Mesothelial cell of epicardium (in vitro differentiated cells): ENCODE measurements around the gene CNKSR3. TPM values are rescaled to one million over a fixed set of nuclear protein-coding genes. Genes with fewer than 3 reads are reported as not detected.

ENCODE experiments used
- DNase-seq, 2 experiments: peaks; one replicate each; pipeline ENCODE4 v3.0.0; 2021; ENCODE audit warnings: low spot score in 2 of 2; ENCODE audit not compliant: unreplicated experiment in 2 of 2
- H3K27ac Mint-ChIP-seq: 2 replicates; pipeline ENCODE4 v1.8.0; 2021; ENCODE audit warnings: mixed read lengths
- H3K27me3 Mint-ChIP-seq: 2 replicates; pipeline ENCODE4 v1.8.0; 2021; ENCODE audit warnings: low read depth, mixed read lengths
- H3K36me3 Mint-ChIP-seq: 2 replicates; pipeline ENCODE4 v1.8.0; 2021; ENCODE audit warnings: mixed read lengths
- H3K4me1 Mint-ChIP-seq: 2 replicates; pipeline ENCODE4 v1.8.0; 2021; ENCODE audit warnings: mixed read lengths
- H3K4me3 Mint-ChIP-seq: 2 replicates; pipeline ENCODE4 v1.8.0; 2021; ENCODE audit warnings: mild to moderate bottlenecking, moderate library complexity, mixed read lengths
- H3K9me3 Mint-ChIP-seq: 2 replicates; pipeline ENCODE4 v1.8.0; 2021; ENCODE audit warnings: mixed read lengths
- total RNA-seq: library from RNA; stranded (reverse); gene quantifications from 3 replicates; pipeline ENCODE4 v1.2.1, GENCODE V29; 2021
- TF ChIP-seq, protein P1 (sequence below): fragments of 200-600 bp; sonication (generic); IDR thresholded peaks from one replicate; pipeline ENCODE4 v1.5.0; 2021; ENCODE audit warnings: antibody characterized with exemption; ENCODE audit not compliant: unreplicated experiment

Gene CNKSR3
- total RNA-seq, 1 donor from 2014 or later, result 13.4 TPM

DNA sequence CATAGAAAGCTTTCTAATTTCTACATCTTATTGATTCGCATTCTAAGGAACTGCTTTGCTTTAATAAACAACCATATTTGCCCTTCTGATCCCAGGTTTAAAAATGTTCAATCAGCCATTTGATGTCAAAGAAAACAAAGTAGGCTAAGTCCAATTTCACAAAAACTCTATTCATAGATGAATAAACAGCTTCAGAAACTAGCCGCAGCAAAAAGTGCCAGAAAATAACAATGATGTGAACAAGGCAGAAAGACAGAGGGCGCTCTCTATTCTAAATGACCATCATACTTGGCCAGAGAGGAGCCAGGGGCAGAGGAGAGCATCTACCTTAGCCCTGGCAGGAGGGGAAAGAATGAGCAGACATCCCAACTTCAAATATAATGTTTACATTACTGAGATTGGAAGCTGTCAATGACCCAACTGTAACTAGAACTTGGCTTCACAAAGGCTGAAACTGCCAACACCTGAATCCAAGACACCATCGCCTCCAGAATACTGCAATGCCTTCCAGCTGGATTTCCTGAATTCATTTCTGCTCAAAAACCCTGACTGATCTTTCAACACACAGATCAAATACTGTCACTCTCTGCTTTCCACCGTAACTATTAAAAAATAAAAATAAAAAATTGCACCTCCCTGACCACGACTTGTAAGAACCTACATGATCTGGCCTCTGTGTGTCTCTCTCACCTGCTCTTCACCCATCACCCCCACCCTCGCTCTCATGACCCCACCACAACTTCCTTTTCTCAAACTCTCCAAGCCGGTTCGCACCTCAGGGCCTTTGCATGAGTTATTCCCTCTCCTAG lies 9.5 kb downstream of the CNKSR3 start:
- peaks cover 22% of the 10 kb centered on the region for H3K4me1 Mint-ChIP-seq
- H3K27me3 Mint-ChIP-seq, result no peaks in the 10 kb centered on the region
- TF ChIP-seq, protein P1, sequence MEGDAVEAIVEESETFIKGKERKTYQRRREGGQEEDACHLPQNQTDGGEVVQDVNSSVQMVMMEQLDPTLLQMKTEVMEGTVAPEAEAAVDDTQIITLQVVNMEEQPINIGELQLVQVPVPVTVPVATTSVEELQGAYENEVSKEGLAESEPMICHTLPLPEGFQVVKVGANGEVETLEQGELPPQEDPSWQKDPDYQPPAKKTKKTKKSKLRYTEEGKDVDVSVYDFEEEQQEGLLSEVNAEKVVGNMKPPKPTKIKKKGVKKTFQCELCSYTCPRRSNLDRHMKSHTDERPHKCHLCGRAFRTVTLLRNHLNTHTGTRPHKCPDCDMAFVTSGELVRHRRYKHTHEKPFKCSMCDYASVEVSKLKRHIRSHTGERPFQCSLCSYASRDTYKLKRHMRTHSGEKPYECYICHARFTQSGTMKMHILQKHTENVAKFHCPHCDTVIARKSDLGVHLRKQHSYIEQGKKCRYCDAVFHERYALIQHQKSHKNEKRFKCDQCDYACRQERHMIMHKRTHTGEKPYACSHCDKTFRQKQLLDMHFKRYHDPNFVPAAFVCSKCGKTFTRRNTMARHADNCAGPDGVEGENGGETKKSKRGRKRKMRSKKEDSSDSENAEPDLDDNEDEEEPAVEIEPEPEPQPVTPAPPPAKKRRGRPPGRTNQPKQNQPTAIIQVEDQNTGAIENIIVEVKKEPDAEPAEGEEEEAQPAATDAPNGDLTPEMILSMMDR, result no peak
- H3K4me3 Mint-ChIP-seq, result no peak overlapping the region
- no peak for DNase-seq
- no peak overlapping the region for H3K27ac Mint-ChIP-seq
- H3K9me3 Mint-ChIP-seq, result no peaks in the 10 kb centered on the region
- H3K36me3 Mint-ChIP-seq, result peaks cover 3% of the 10 kb centered on the region

DNA sequence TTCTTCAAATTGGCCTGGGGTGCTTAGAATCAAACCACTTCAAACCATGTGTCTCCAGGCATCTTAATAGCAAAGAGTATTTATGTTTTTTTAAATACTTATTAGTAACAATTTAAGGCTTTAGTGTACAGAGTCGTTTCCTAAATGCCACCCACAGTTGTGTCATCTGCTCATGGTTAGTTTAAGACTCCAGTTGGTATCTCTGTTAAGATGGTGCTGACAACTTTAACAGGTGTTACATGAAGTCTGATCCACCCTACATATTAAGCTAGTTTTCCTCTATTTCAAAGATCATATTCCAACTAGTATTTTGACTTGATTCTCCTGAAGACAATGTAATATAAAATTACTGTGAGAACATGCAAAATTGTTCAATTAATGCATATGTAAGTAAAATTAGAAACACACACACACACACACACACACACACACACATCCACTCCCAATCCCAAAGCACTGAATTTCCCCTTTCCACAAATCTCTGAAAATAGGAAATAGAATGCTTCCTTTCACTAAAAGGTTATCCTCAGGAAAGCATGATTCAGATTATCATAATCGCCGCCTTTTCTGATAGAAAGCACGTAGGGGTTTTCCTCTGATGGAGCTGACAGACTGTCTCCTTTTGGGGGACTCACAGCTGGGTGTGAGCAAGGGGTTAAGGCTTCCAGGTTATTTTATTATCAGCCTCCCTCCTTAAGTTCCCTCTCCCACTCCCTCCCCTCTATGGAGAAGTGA lies 10.5 kb downstream of the CNKSR3 start:
- Mint-ChIP-seq H3K27me3 (no peaks in the 10 kb centered on the region), H3K36me3 (no peaks in the 10 kb centered on the region), H3K9me3 (no peaks in the 10 kb centered on the region), H3K4me3 (no peak overlapping the region), H3K4me1 (peaks cover 24% of the 10 kb centered on the region), H3K27ac (no peak overlapping the region)
- no peak for DNase-seq
- TF ChIP-seq, protein P1, result no peak

- peaks cover 21% of the 10 kb centered on the region for H3K4me1 Mint-ChIP-seq
- no peak for DNase-seq
- H3K36me3 Mint-ChIP-seq, result no peaks in the 10 kb centered on the region
- TF ChIP-seq, protein P1, result no peak
- H3K27me3 Mint-ChIP-seq, result no peaks in the 10 kb centered on the region
- H3K4me3 Mint-ChIP-seq, result no peak overlapping the region
- no peak overlapping the region for H3K27ac Mint-ChIP-seq
- H3K9me3 Mint-ChIP-seq, result no peaks in the 10 kb centered on the region
Measured at GRCh38 chr6:154498340-154498934, 12.0 kb downstream of the CNKSR3 start.

- Mint-ChIP-seq H3K27ac (no peak overlapping the region), H3K9me3 (no peaks in the 10 kb centered on the region), H3K27me3 (no peaks in the 10 kb centered on the region), H3K4me1 (peaks cover 21% of the 10 kb centered on the region), H3K4me3 (no peak overlapping the region), H3K36me3 (no peaks in the 10 kb centered on the region)
- no peak for DNase-seq
- TF ChIP-seq, protein P1, result no peak
Measured at GRCh38 chr6:154496793-154497517, 13.5 kb downstream of the CNKSR3 start.

DNA sequence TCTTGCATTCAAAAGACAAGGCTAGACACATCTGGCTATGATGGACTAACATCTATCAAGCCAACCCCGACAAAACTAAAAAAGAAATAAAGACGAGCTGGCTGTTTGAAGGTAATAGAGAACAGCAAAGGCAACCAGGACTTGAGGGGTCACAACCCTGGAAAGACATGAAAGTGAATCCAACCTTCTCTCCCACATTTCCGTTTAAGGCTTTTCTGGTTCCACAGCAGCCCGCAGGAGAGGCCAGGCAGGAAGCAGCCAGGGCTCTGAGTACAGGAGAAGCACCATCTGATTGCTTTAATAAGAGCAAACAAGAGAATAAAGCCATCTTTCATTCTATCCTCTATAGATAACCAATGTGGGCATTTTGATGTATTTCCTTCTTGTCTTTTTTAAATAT lies 14.3 kb downstream of the CNKSR3 start:
- Mint-ChIP-seq H3K27ac (no peak overlapping the region), H3K9me3 (no peaks in the 10 kb centered on the region)
- no peak for DNase-seq

More for the DNA sequence above, 14.3 kb downstream of the CNKSR3 start:
- Mint-ChIP-seq H3K27me3 (no peaks in the 10 kb centered on the region), H3K4me3 (no peak overlapping the region), H3K36me3 (no peaks in the 10 kb centered on the region), H3K4me1 (peaks cover 21% of the 10 kb centered on the region)
- TF ChIP-seq, protein P1, result no peak
